SK-N-MC (cell line): ENCODE results near the gene EMILIN2.
A peak's percentile ranks its signal among the peaks of the same experiment; 100 is the strongest.
"Not testable (repeated sequence)": the region's sequence is repeated elsewhere in the genome, so short reads cannot be mapped to it uniquely, and the experiment has no call there.

Experiments
- DNase-seq: peaks from one replicate; pipeline ENCODE4 v3.0.0-alpha.2; 2011; ENCODE audit warnings: low read depth, low spot score
- H3K27ac ChIP-seq: fragments of 200-600 bp; sonication (generic); 2 replicates; pipeline ENCODE4 v1.5.1; 2016; ENCODE audit warnings: mixed run types
- H3K36me3 ChIP-seq: fragments of 200-600 bp; sonication (generic); 2 replicates; pipeline ENCODE4 v1.6.1; 2017; ENCODE audit warnings: antibody characterized with exemption, low read length, mixed read lengths; ENCODE audit not compliant: insufficient read depth
- H3K4me3 ChIP-seq: fragments of 200-600 bp; sonication (generic); 2 replicates; pipeline ENCODE4 v1.5.1; 2016
- H3K9ac ChIP-seq: fragments of 200-600 bp; sonication (generic); 2 replicates; pipeline ENCODE4 v1.8.0; 2017; ENCODE audit warnings: mixed run types, mixed read lengths; ENCODE audit not compliant: insufficient read length
- H3K9me3 ChIP-seq: fragments of 200-600 bp; sonication (generic); 2 replicates; pipeline ENCODE4 v1.6.1; 2017; ENCODE audit warnings: low read depth, mild to moderate bottlenecking, antibody characterized with exemption, low read length, moderate library complexity, mixed read lengths
- EZH2 ChIP-seq: fragments of 200-600 bp; sonication (generic); IDR thresholded peaks from one replicate; pipeline ENCODE4 v1.6.1; 2017; ENCODE audit warnings: antibody characterized with exemption
- FOXP2 ChIP-seq: optimal IDR thresholded peaks from 2 replicates; pipeline ENCODE3; 2011; ENCODE audit warnings: mild to moderate bottlenecking, moderate library complexity; ENCODE audit not compliant: insufficient read depth; ENCODE audit errors: extremely low read length, control extremely low read depth
- POLR2AphosphoS5 ChIP-seq: IDR thresholded peaks from 2 replicates; pipeline ENCODE4 v1.6.1; 2012; ENCODE audit warnings: mild to moderate bottlenecking, low read depth, low read length, borderline replicate concordance

The EMILIN2 gene

DNA sequence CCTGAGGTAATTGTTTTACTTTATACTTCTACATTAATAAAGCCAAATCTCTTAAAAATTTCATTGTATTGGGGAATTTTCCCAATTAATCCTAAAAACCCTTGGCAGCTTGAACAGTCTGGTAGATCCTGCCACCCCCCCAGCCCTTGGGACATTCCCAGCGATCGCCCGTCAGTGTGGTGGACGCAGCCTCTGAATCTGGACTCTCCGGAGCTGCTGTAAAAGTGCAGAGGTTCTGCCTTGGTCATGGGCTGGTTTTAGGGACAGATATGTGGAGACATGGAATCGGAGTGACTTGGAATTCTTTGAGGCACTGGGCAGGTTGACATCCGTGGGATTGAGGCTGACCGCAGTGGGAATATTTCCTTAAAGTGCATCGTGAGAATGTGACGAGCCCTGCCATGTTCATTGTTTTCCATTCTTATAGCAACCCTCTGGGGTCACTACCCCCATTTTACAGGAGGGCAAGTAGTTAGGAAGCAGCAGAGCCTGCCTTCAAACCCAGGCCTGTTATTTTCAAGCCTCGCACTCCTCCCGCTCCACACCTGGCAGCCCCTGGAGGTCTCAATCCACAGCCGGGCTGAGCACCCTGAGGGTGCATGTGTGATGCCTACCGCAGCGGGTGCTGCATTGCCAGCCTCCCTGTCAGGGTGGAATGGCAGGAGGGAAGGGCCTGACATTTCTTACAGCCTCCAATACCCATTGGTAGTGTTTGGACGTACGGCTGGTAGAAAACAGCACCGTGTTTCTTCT, 6.5 kb downstream of the EMILIN2 start:
- TF ChIP-seq EZH2 (no peak), FOXP2 (no peak), POLR2AphosphoS5 (no peak)
- DNase-seq, result no peak
- no peak overlapping the region for H3K4me3 ChIP-seq
- H3K9me3 ChIP-seq, result no peaks in the 10 kb centered on the region
- no peaks in the 10 kb centered on the region for H3K36me3 ChIP-seq
- no peak overlapping the region for H3K27ac ChIP-seq
- H3K9ac ChIP-seq, result no peak overlapping the region

DNA sequence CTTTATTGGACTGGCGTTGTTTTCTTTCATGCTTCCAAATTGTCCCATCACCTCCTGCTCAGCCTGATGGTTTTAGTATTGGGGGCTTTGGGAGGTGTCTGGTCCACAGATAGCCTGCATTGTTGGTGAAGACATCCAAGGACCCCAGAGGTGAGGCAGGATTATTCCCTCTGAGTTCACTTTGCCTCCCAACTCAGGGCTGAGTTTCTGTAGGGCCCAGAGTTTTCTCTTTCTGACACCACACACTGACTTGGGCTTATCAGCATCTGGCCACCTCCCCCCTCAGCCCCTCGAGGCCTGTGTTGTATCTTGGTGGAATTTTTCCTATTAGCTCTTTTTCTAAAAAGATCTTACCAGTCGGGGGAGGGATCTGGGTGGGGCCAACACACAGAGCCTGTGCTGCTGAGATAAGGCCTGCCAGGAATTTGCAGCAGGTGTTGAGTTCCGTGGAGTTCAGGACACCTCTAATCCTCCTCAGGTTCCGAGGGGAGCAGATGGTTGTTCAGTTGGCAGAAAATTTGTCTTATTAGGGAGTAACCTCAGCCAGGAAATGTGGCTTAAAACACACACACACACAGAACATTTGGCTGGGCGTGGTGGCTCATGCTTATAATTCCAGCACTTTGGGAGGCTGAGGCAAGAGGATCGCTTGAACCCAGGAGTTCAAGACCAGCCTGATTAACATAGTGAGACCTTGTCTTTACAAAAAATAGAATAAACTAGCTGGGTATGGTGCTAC, 7.3 kb downstream of the EMILIN2 start:
- H3K27ac ChIP-seq, result no peak overlapping the region
- no peak for TF ChIP-seq FOXP2
- TF ChIP-seq EZH2, result no peak
- TF ChIP-seq POLR2AphosphoS5, result no peak
- H3K4me3 ChIP-seq, result no peak overlapping the region
- no peak for DNase-seq
- no peaks in the 10 kb centered on the region for H3K36me3 ChIP-seq
- H3K9ac ChIP-seq, result no peak overlapping the region
- H3K9me3 ChIP-seq, result no peaks in the 10 kb centered on the region

DNA sequence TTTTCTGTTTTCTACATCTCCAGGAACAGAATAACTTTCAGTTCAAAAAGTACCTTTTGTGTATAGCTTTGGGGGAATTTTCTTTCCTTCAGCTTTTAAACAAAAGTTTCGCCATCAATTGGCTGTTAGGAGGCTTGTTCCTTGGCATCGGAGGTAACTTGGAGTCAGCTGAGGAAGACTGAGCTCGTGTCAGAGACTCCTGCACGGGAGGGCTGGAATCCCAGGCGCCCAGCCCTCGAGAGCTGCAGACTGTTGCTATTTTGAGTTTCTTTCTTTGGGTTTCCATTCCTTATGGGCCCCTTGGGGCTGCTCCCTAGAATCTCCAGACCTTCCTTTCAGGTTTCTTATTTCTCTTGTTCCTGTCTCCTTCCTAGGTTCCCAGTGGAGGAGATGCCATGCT, 8.1 kb downstream of the EMILIN2 start:
- Histone ChIP-seq H3K9ac (no peak overlapping the region), H3K36me3 (no peaks in the 10 kb centered on the region), H3K4me3 (no peak overlapping the region), H3K27ac (no peak overlapping the region), H3K9me3 (no peaks in the 10 kb centered on the region)
- no peak for DNase-seq
- TF ChIP-seq FOXP2 (no peak), EZH2 (no peak), POLR2AphosphoS5 (no peak)

DNA sequence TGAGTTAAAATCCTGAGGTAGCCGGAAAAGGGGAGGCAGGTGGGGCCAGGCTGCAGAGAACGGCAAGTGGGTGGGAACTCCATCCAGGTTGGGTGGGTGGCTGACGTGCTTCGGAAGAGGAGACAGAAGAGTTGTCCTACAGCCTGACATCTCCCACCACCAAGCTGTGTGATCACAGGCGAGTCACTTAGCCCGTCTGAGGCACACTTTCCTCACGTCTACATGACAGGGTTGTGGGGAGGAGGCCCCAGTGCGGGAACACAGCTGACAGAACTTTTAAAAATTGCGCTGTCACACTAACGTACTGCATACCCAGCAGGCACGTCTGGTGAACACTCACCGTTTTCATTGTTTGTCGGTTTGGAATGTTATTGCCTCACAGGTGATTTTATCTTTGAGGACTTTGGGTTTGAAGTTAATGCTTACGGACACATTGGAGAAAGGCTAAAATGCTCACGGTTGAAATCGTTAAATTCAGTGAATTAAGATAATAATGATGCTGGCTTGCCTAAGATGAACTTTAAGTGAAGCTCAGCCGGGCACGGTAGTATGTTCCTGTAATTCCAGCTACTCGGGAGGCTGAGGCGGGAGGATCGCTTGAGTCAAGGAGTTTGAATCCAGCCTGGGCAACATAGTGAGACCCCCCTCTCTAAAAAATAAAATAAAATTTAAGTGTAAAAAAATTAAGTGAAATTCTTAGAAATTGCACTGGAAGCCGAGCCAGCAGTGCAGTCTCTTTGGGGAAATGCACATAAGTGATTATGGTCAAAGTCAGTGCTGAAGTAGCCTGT, 8.9 kb downstream of the EMILIN2 start:
- TF ChIP-seq POLR2AphosphoS5 (no peak), FOXP2 (no peak), EZH2 (no peak)
- Histone ChIP-seq H3K9me3 (no peaks in the 10 kb centered on the region), H3K9ac (no peak overlapping the region), H3K27ac (no peak overlapping the region), H3K36me3 (no peaks in the 10 kb centered on the region), H3K4me3 (no peak overlapping the region)
- no peak for DNase-seq

DNA sequence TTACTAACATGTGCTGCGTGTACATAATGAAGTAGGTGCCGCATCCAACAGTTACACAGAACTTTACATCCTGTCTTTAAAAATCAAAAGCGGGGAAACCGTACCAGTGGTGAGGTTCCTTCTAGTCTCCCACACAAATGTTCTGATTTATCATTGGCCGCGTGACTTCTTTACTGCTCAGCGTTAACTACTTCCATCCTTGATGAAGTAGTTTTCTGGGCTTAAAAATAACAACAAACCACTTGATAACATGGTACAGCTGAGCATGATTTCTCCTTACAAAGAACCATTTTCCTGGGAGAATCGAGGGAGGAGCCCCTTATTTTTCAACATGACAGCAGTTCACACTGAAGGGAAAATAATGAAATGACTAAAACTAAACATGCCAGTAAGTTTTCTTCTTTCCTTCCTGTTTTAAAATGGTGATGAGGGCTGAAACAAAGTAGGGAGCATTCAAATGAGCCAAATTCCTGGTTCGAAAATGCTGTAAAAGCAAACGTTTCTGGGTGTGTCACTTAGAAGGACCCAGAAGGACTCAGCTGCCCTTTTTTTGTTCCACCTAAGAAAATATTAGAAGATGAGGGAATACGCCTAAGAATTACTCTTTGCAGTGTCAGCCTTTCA, 9.9 kb downstream of the EMILIN2 start:
- H3K4me3 ChIP-seq, result peak overlapping the region; percentile 20; the same call in 1 of the 2 replicates
- H3K9ac ChIP-seq, result peak overlapping the region; percentile 45
- peak overlapping the region; percentile 25; the same call in 1 of the 2 replicates for H3K27ac ChIP-seq
- TF ChIP-seq EZH2 (no peak), POLR2AphosphoS5 (no peak)
- no peaks in the 10 kb centered on the region for H3K9me3 ChIP-seq
- no peak for DNase-seq
- no peaks in the 10 kb centered on the region for H3K36me3 ChIP-seq

DNA sequence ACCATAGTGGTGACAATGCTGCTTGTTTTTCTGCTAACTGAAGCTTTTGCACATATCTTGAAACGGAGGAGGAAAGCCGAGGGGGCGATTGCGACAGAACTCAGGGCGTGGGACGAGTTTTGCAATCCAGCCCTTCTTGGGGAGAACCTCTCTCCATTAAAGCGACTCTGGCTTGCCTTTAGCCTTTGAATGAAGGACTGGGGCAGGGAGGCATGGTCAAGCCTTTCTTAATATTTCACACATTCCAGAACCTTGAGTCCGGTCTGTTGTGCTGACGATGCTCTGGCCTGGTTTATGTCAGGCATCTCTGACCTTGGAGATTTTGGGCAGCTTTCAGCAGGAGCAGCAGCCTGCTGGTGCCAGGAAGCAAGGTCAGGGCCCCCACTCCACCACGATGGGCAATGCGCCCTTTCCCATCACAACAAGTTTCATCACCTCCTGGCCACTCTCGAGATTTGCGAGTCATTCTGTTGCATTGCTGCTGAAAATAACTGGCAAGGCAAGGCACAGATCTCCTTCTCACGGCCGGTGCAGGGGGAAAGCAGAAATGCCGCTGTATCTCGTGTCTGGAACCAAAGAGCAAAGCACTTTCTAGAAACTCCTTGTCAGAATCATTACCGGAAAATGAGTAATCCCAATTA, 10.8 kb downstream of the EMILIN2 start:
- H3K9ac ChIP-seq, result no peak overlapping the region
- TF ChIP-seq EZH2 (no peak), FOXP2 (no peak), POLR2AphosphoS5 (no peak)
- 0 out of 2 replicates have a peak overlapping the region, but pooled peaks have one; percentile 25 for H3K27ac ChIP-seq
- H3K4me3 ChIP-seq, result peak overlapping the region; percentile 20
- no peaks in the 10 kb centered on the region for H3K36me3 ChIP-seq
- no peak for DNase-seq
- H3K9me3 ChIP-seq, result no peaks in the 10 kb centered on the region

DNA sequence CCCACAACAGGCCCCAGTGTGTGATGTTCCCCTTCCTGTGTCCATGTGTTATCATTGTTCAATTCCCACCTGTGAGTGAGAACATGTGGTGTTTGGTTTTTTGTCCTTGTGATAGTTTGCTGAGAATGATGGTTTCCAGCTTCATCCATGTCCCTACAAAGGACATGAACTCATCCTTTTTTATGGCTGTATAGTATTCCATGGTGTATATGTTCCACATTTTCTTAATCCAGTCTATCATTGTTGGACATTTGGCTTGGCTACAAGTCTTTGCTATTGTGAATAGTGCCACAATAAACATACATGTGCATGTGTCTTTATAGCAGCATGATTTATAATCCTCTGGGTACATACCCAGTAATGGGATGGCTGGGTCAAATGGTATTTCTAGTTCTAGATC, 13.6 kb downstream of the EMILIN2 start:
- H3K27ac ChIP-seq, H3K9me3 ChIP-seq, H3K4me3 ChIP-seq: not testable (repeated sequence)

DNA sequence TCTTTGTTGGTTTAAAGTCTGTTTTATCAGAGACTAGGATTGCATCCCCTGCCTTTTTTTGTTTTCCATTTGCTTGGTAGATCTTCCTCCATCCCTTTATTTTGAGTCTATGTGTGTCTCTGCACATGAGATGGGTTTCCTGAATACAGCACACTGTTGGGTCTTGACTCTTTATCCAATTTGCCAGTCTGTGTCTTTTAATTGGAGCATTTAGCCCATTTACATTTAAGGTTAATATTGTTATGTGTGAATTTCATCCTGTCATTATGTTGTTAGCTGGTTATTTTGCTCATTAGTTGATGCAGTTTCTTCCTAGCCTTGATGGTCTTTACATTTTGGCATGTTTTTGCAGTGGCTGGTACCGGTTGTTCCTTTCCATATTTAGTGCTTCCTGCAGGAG, 17.2 kb downstream of the EMILIN2 start:
- H3K9me3 ChIP-seq, DNase-seq, H3K27ac ChIP-seq, H3K4me3 ChIP-seq, H3K9ac ChIP-seq, H3K36me3 ChIP-seq: not testable (repeated sequence)

More for the DNA sequence above, 13.6 kb downstream of the EMILIN2 start:
- H3K9ac ChIP-seq, DNase-seq, H3K36me3 ChIP-seq: not testable (repeated sequence)

DNA sequence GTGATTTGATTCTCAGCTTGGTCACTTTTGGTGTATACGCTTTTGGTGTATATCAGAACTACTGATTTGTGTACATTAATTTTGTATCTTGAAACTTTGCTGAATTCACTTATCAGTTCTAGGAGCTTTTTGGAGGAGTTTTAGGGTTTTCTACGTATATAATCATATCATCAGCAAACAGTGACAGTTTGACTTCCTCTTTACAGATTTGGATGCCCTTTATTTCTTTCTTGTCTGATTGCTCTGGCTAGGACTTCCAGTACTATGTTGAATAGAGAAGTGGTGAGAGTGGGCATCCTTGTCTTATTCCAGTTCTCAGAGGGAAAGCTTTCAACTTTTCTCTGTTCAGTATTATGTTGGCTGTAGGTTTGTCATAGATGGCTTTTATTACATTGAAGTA, 19.7 kb downstream of the EMILIN2 start:
- not testable (repeated sequence) for H3K4me3 ChIP-seq, DNase-seq, H3K9me3 ChIP-seq, H3K27ac ChIP-seq, H3K9ac ChIP-seq, H3K36me3 ChIP-seq
